H1 (cell line): ENCODE measurements around the gene CSF2RB. TPM values are rescaled to one million over a fixed set of nuclear protein-coding genes. Genes with fewer than 3 reads are reported as not detected.

ENCODE experiments used
- EP300 ChIP-seq, 2 experiments: IDR thresholded peaks; 1 replicate in 1 of 2; 2 replicates in 1 of 2; pipeline ENCODE4 v1.6.1; 2011 to 2012; ENCODE audit warnings: low read depth in 2 of 2, low read length in 2 of 2, mild to moderate bottlenecking in 2 of 2, borderline replicate concordance in 1 of 2, inconsistent platforms in 1 of 2, moderate library complexity in 1 of 2
- POLR2AphosphoS5 ChIP-seq: IDR thresholded peaks from 2 replicates; pipeline ENCODE4 v1.6.1; 2011; ENCODE audit warnings: low read depth, low read length
- polyA plus RNA-seq, 7 experiments: library from polyadenylated mRNA; depleted of rRNA in 3 of 7; stranded (reverse) in 5 of 7; unstranded in 2 of 7; fragments of >200 nt in 5 of 7; fragments of 200-250 nt in 2 of 7; gene quantifications; 1 replicate in 5 of 7; 2 replicates in 1 of 7; 4 replicates in 1 of 7; pipeline versions ENCODE4 v1.2.1 to v1.2.3, GENCODE V29; 2011 to 2013; ENCODE audit warnings: missing spikeins in 2 of 7, mixed read lengths in 2 of 7
- total RNA-seq: library from RNA; stranded (reverse); fragmentation: NEBNext Ultra II Directional; extraction: Animal tissue kit (Norgen Biotek cat#: 25700); gene quantifications from 2 replicates; pipeline ENCODE4 v1.2.1, GENCODE V29; 2021

The CSF2RB gene
- total and polyA plus RNA-seq, 2 of the 8 experiments (the other 6 are each of a cell fraction or from before 2014, with no cell fraction given): not detected

DNA sequence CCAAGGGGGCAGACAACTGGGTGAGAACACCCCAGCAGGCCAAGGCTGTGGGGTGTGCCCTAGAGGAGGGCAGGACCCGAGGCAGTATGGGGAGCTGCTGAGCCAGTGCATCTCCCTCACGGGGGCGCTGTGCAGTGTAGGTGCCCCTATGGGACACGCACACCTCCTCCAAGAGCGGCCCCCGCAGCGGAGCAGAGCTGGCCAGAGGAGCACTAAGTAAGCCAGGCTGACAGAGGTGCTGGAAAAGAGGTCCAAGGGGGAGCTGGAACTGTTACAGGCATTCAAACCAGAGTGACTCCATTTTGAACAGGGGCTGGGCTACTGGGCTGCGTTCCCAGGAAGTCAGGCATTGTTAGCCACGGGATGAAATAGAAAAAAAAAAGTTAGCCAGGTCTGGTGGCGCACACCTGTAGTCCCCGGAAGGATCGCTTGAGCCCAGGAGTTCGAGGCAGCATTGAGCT, 64.0 kb downstream of the CSF2RB start (continued):
- TF ChIP-seq EP300 (IDR thresholded peaks at IDR 0.05; ENCODE audit: borderline replicate concordance in 1 of 2, low read depth in 2 of 2, low read length in 2 of 2) (no peak), POLR2AphosphoS5 (peak; percentile 34; the same call in 1 of the 2 replicates)
